MM.1S (cell line): ENCODE results near the gene RBKS.

Experiments used
- DNase-seq: peaks from one replicate; pipeline ENCODE4 v3.0.0-alpha.2; 2015
- H2AFZ ChIP-seq: fragments of 300-600 bp; sonication (generic); 2 replicates; pipeline ENCODE4 v1.6.0; 2016; ENCODE audit warnings: antibody characterized with exemption, low read length
- H3F3A ChIP-seq: fragments of 300-600 bp; sonication (generic); 2 replicates; pipeline ENCODE4 v1.6.1; 2016; ENCODE audit warnings: mild to moderate bottlenecking, antibody characterized with exemption, low read length, moderate library complexity, mixed read lengths; ENCODE audit not compliant: insufficient read depth
- H3K27ac ChIP-seq: fragments of 300-600 bp; sonication (generic); 2 replicates; pipeline ENCODE4 v1.5.1; 2016; ENCODE audit warnings: mild to moderate bottlenecking, low read length
- H3K27me3 ChIP-seq: fragments of 300-600 bp; sonication (generic); replicated peaks from 2 replicates; pipeline ENCODE4 v1.6.0; 2016; ENCODE audit warnings: low read length; ENCODE audit not compliant: insufficient read depth
- H3K36me3 ChIP-seq: fragments of 300-600 bp; sonication (generic); replicated peaks from 2 replicates; pipeline ENCODE4 v1.6.1; 2016; ENCODE audit warnings: mild to moderate bottlenecking, low read length, mixed read lengths; ENCODE audit not compliant: insufficient read depth
- H3K4me1 ChIP-seq: fragments of 300-600 bp; sonication (generic); 2 replicates; pipeline ENCODE4 v1.6.1; 2016; ENCODE audit warnings: low read length, mixed read lengths
- H3K4me2 ChIP-seq: fragments of 300-600 bp; sonication (generic); 2 replicates; pipeline ENCODE4 v1.6.0; 2016; ENCODE audit warnings: low read depth, low read length
- H3K4me3 ChIP-seq: fragments of 300-600 bp; sonication (generic); 2 replicates; pipeline ENCODE4 v1.5.1; 2016; ENCODE audit warnings: low read length, mixed read lengths
- H3K79me2 ChIP-seq: fragments of 300-600 bp; sonication (generic); 2 replicates; pipeline ENCODE4 v1.6.1; 2016; ENCODE audit warnings: mixed run types, low read length, mixed read lengths
- H3K9ac ChIP-seq: fragments of 300-600 bp; sonication (generic); 2 replicates; pipeline ENCODE4 v1.6.1; 2016; ENCODE audit warnings: low read length, mixed read lengths
- H3K9me2 ChIP-seq: fragments of 300-600 bp; sonication (generic); replicated peaks from 2 replicates; pipeline ENCODE4 v1.6.1; 2016; ENCODE audit warnings: mild to moderate bottlenecking, low read length, mixed read lengths; ENCODE audit not compliant: insufficient read depth
- H3K9me3 ChIP-seq: fragments of 300-600 bp; sonication (generic); replicated peaks from 2 replicates; pipeline ENCODE4 v1.6.1; 2016; ENCODE audit warnings: mild to moderate bottlenecking, low read length, mixed read lengths; ENCODE audit not compliant: insufficient read depth
- H4K20me1 ChIP-seq: fragments of 300-600 bp; sonication (generic); 2 replicates; pipeline ENCODE4 v1.6.1; 2016; ENCODE audit warnings: mild to moderate bottlenecking, low read length, moderate library complexity, mixed read lengths; ENCODE audit not compliant: insufficient read depth
- EZH2 ChIP-seq: fragments of 300-600 bp; sonication (generic); optimal IDR thresholded peaks from 2 replicates; pipeline ENCODE3; 2017; ENCODE audit warnings: low read depth, mild to moderate bottlenecking, antibody characterized with exemption, low read length, mixed read lengths
- EZH2phosphoT487 ChIP-seq: fragments of 300-600 bp; sonication (generic); IDR thresholded peaks from 2 replicates; pipeline ENCODE4 v1.6.1; 2018; ENCODE audit warnings: antibody characterized with exemption, low read length
- TF ChIP-seq, protein P1 (sequence below): fragments of 300-600 bp; sonication (generic); IDR thresholded peaks from 2 replicates; pipeline ENCODE4 v1.5.1; 2016; ENCODE audit warnings: antibody characterized with exemption, low read length, mixed read lengths

RBKS gene

DNA sequence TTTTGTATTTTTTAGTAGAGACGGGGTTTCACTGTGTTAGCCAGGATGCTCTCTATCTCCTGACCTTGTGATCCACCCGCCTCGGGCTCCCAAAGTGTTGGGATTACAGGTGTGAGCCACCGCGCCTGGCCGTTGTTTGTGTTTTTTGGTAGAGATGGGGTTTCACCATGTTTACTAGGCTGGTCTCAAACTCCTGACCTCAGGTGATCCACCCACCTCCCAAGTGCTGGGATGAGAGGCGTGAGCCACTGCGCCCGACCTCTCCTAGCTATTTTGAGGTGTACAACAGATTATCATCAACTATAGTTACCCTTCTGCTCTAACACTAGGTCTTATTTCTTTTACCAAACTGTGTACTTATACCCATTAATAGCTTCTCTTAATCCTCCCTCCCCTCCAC lies 147.6 kb downstream of the RBKS start:
- Histone ChIP-seq H3K27ac (no peak overlapping the region), H3K79me2 (no peaks in the 10 kb centered on the region), H3K9me2 (no peaks in the 10 kb centered on the region), H2AFZ (no peak overlapping the region), H3K4me2 (no peak overlapping the region), H3K9ac (no peak overlapping the region), H3K27me3 (no peaks in the 10 kb centered on the region), H3K4me1 (no peaks in the 10 kb centered on the region), H3K9me3 (no peaks in the 10 kb centered on the region), H4K20me1 (no peaks in the 10 kb centered on the region), H3K4me3 (no peak overlapping the region), H3K36me3 (no peaks in the 10 kb centered on the region), H3F3A (no peaks in the 10 kb centered on the region)
- DNase-seq: no peak
- TF ChIP-seq, protein P1, sequence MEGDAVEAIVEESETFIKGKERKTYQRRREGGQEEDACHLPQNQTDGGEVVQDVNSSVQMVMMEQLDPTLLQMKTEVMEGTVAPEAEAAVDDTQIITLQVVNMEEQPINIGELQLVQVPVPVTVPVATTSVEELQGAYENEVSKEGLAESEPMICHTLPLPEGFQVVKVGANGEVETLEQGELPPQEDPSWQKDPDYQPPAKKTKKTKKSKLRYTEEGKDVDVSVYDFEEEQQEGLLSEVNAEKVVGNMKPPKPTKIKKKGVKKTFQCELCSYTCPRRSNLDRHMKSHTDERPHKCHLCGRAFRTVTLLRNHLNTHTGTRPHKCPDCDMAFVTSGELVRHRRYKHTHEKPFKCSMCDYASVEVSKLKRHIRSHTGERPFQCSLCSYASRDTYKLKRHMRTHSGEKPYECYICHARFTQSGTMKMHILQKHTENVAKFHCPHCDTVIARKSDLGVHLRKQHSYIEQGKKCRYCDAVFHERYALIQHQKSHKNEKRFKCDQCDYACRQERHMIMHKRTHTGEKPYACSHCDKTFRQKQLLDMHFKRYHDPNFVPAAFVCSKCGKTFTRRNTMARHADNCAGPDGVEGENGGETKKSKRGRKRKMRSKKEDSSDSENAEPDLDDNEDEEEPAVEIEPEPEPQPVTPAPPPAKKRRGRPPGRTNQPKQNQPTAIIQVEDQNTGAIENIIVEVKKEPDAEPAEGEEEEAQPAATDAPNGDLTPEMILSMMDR: no peak
- TF ChIP-seq EZH2 (no peak), EZH2phosphoT487 (no peak)

DNA sequence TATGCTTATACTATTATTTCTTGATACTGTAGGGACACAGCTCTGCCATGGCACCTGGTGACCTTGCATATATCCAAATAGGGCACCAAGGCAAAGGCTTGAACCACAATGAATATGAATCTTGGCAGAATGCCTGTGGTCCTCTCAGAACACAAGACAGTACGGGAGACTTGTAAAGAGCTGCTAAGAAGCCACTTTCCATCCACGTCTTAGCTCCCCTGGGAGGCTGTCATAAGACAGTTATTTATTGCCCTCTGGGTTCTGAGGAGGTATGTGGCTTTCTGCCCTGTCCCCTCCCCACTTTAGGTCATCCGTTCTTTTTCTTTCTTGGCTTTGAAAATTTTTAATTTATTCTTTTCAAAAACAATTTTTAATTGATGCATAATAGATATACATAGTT lies 148.5 kb downstream of the RBKS start:
- no peak for DNase-seq
- TF ChIP-seq, protein P1: no peak
- TF ChIP-seq EZH2 (no peak), EZH2phosphoT487 (no peak)
- Histone ChIP-seq H3K27me3 (no peaks in the 10 kb centered on the region), H2AFZ (no peak overlapping the region), H3K4me3 (no peak overlapping the region), H3K4me1 (no peaks in the 10 kb centered on the region), H3K36me3 (no peaks in the 10 kb centered on the region), H4K20me1 (no peaks in the 10 kb centered on the region), H3K27ac (no peak overlapping the region), H3F3A (no peaks in the 10 kb centered on the region), H3K4me2 (no peak overlapping the region), H3K9me3 (no peaks in the 10 kb centered on the region), H3K79me2 (no peaks in the 10 kb centered on the region), H3K9ac (no peak overlapping the region), H3K9me2 (no peaks in the 10 kb centered on the region)

DNA sequence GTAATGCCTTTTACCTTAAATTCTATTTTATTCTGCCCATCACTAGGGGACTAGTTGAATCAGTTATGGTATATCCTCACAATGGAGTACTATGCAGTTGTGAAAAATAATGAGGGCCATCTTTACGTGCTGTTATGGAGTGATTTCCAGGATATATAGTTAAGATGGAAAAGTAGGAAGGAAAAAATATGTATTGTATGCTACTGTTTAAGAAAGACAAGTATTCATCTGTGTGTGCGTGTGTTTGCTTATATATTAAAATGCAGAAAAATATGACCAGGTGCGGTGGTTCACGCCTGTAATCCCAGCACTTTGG lies 151.2 kb downstream of the RBKS start:
- TF ChIP-seq EZH2: no peak
- TF ChIP-seq EZH2phosphoT487: no peak
- TF ChIP-seq, protein P1: no peak
- Histone ChIP-seq H3K4me1 (no peaks in the 10 kb centered on the region), H3K9me3 (no peaks in the 10 kb centered on the region), H3K9ac (no peak overlapping the region), H3K9me2 (no peaks in the 10 kb centered on the region), H4K20me1 (no peaks in the 10 kb centered on the region), H3K79me2 (no peaks in the 10 kb centered on the region), H3K4me3 (no peak overlapping the region), H3K27me3 (no peaks in the 10 kb centered on the region), H2AFZ (no peak overlapping the region), H3K4me2 (no peak overlapping the region), H3K36me3 (no peaks in the 10 kb centered on the region), H3F3A (no peaks in the 10 kb centered on the region), H3K27ac (no peak overlapping the region)
- DNase-seq: no peak
